GM23248 (cell line): ENCODE measurements around the gene CTAG1B.

Experiments used
- EZH2 ChIP-seq: fragments of 200-600 bp; sonication (generic); IDR thresholded peaks from 2 replicates; pipeline ENCODE4 v1.6.1; 2018; ENCODE audit warnings: antibody characterized with exemption, mild to moderate bottlenecking; ENCODE audit not compliant: insufficient read depth, poor library complexity, severe bottlenecking
- EZH2phosphoT487 ChIP-seq: fragments of 200-600 bp; sonication (generic); IDR thresholded peaks from 2 replicates; pipeline ENCODE4 v1.6.1; 2018; ENCODE audit warnings: antibody characterized with exemption, moderate library complexity, mild to moderate bottlenecking, low read depth; ENCODE audit not compliant: insufficient read depth

GRCh38 chrX:154654925-154655324 lies 35.8 kb upstream of the CTAG1B start:
- TF ChIP-seq EZH2phosphoT487, result no peak
- no peak for TF ChIP-seq EZH2
